NB4 (cell line): ENCODE data around the gene LAD1.

Source experiments
- DNase-seq: peaks from one replicate; pipeline ENCODE4 v3.0.0; 2010; ENCODE audit warnings: low read depth
- H3K4me3 ChIP-seq: one replicate; pipeline ENCODE4 v1.5.1; 2011; ENCODE audit warnings: mild to moderate bottlenecking, low read depth, low read length, moderate library complexity
- CTCF ChIP-seq: IDR thresholded peaks from one replicate; pipeline ENCODE4 v1.5.1; 2012; ENCODE audit warnings: low read depth, low read length
- MAX ChIP-seq: IDR thresholded peaks from 2 replicates; pipeline ENCODE4 v1.6.1; 2011; ENCODE audit warnings: low read depth, low read length
- MYC ChIP-seq: IDR thresholded peaks from 2 replicates; pipeline ENCODE4 v1.6.1; 2011; ENCODE audit warnings: low read depth, low read length
- POLR2A ChIP-seq: IDR thresholded peaks from 2 replicates; pipeline ENCODE4 v1.6.1; 2011; ENCODE audit warnings: mild to moderate bottlenecking; ENCODE audit not compliant: insufficient read length; ENCODE audit errors: extremely low read depth

The LAD1 gene

GRCh38 chr1:201422436-201423030, 23.4 kb upstream of the LAD1 start:
- DNase-seq = no peak
- TF ChIP-seq MAX (no peak), POLR2A (no peak), CTCF (no peak), MYC (no peak)
- H3K4me3 ChIP-seq = no peak overlapping the region

- H3K4me3 ChIP-seq = no peak overlapping the region
- DNase-seq = no peak
- TF ChIP-seq MYC (no peak), MAX (no peak), POLR2A (no peak), CTCF (no peak)
These were observed 22.9 kb upstream of the LAD1 start for GRCh38 chr1:201422026-201422425.

GRCh38 chr1:201421041-201421440, 21.9 kb upstream of the LAD1 start:
- no peak overlapping the region for H3K4me3 ChIP-seq
- DNase-seq = no peak
- TF ChIP-seq POLR2A (no peak), MYC (no peak), MAX (no peak), CTCF (no peak)

GRCh38 chr1:201420608-201421002, 21.5 kb upstream of the LAD1 start:
- TF ChIP-seq CTCF (no peak), MYC (no peak), POLR2A (no peak), MAX (no peak)

GRCh38 chr1:201419746-201420607, 20.9 kb upstream of the LAD1 start:
- no peak for TF ChIP-seq CTCF
- TF ChIP-seq MAX = no peak
- TF ChIP-seq MYC = no peak
- TF ChIP-seq POLR2A = no peak
- no peak for DNase-seq
- no peak overlapping the region for H3K4me3 ChIP-seq

More at GRCh38 chr1:201420608-201421002, 21.5 kb upstream of the LAD1 start:
- no peak for DNase-seq
- H3K4me3 ChIP-seq = no peak overlapping the region
